ENCODE data around the gene GRHPR.

- TF ChIP-seq CTCF (conservative IDR thresholded peaks at IDR 0.05) (no peak), ZFX (IDR thresholded peaks at IDR 0.05) (no peak)
Measured at GRCh38 chr9:37381094-37381741, 41.3 kb upstream of the GRHPR start.

Data from C4-2B (cell line).